GM08714 (cell line): ENCODE measurements around the gene SPRYD3.
"Not testable (repeated sequence)": the region's sequence is repeated elsewhere in the genome, so short reads cannot be mapped to it uniquely, and the experiment has no call there.

Source experiments
- H3K4me3 ChIP-seq: fragments of 200-500 bp; sonication (Bioruptor generic); 2 replicates; pipeline ENCODE4 v1.5.1; 2014; ENCODE audit warnings: mild to moderate bottlenecking, low read length, inconsistent platforms
- ZNF274 ChIP-seq: IDR thresholded peaks from 2 replicates; pipeline ENCODE4 v1.6.1; 2012; ENCODE audit warnings: mild to moderate bottlenecking, low read depth, low read length

SPRYD3 gene

DNA sequence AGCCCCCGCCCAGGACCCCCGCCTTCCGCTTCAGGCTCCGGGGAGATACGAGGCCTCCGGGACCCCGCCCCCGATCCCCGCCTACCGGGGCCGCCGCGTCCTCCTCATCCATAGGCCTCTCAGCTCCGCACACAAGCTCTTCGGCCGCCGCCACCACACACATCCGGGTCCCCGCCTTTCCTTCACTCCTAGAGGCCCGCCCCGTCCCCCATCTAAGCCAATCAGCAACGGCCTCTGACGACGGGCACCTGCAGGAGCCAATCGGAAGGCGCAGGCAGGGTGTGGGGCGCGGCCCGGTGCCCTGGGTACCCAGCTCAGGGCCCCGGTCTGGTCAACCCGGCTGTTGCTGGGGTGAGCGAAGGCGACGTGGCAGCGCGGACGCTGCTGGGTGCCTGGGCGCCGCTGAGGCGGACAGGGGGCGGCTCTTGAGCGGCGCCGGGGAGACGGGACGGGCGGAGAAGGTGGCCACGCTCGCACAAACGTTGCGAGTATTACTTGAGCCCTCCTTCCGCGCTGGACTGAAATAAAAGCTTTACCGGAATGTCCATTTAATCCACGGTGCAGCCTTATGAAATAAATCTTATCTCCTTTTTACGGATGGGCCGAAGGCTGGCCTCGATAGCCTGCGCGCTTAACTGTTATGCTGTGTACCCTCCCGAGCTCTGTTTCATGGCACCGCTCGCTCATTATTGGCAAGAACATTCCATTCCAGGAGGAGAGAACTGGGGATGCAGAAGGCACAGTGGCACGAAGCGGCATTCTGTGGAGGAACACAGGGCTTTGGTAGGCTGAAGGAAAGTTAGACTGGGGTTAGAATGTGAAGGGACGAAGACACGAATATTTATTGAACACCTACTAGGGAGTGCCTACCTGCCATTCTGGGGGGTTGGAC is at the start of gene SPRYD3:
SPRYD3 (minus strand) TSS at position 165 of the 892 bp plus-strand sequence; CDS start at position 108, 57 bp downstream.
- H3K4me3 ChIP-seq = peak within 1 kb of the TSS; percentile 75
- no peak for TF ChIP-seq ZNF274

GRCh38 chr12:53127169-53127568 is 48.0 kb upstream of the SPRYD3 start:
- no peak for TF ChIP-seq ZNF274
- no peak overlapping the region for H3K4me3 ChIP-seq

- TF ChIP-seq ZNF274 = no peak
- H3K4me3 ChIP-seq = no peak overlapping the region
Measured at GRCh38 chr12:53124352-53124723, 45.1 kb upstream of the SPRYD3 start.

DNA sequence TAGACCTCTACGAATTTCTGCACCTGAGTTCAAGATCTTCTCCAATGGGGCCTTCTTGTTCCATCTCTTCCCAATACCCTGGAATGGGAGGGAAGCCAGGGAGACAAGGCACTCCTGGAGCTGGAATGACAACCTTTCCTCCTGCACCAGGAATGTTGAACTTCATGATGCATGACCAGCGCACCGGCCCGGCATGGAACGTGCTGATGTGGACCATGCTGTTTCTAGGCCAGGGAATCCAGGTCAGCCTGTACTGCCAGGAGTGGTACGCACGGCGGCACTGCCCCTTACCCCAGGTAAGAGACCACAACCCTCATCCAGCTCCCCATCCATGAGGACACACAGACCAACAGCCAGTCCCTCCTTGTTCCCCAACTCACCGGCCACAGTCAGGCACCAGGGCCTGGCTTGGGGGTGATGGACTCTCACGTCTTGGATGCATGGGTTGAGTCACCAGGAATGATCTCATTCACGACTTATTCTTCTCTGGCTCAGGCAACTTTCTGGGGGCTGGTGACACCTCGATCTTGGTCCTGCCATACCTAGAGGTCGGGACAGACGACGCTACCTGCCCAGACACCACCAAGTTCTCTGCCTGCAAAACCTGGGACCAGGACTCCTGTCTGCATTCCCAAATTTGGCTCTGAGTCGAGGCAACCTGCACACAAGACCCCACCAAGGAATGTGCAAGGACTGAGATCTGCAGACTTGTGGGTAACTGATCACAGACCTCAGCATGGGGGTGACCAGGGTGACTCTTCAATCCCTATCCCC is 44.6 kb upstream of the SPRYD3 start:
- no peak overlapping the region for H3K4me3 ChIP-seq
- TF ChIP-seq ZNF274 = no peak

DNA sequence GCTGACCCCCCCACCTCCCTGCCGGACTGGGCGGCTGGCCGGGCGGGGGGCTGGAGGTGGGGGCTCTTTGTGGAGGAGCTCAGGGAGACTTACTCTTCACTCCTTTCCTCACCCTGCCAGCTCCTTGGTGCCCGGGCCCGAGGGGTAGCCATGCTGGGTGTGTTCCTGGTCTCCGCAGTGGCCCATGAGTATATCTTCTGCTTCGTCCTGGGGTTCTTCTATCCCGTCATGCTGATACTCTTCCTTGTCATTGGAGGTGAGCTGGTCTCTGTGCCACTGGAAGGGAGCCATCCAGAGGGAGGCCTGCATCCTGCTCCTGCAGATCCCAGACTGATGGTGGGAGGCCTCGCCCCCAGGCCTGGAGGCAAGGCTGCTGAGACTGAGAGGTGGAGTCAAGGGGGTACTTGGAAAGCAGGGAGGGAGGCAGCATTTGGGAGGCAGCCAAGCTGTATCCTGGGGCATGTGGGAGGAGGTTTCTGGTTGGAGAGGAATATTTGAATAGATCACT is 43.8 kb upstream of the SPRYD3 start:
- no peak for TF ChIP-seq ZNF274
- H3K4me3 ChIP-seq = no peak overlapping the region

- no peak for TF ChIP-seq ZNF274
- no peak overlapping the region for H3K4me3 ChIP-seq
Measured at GRCh38 chr12:53120685-53121525, 41.7 kb upstream of the SPRYD3 start.

DNA sequence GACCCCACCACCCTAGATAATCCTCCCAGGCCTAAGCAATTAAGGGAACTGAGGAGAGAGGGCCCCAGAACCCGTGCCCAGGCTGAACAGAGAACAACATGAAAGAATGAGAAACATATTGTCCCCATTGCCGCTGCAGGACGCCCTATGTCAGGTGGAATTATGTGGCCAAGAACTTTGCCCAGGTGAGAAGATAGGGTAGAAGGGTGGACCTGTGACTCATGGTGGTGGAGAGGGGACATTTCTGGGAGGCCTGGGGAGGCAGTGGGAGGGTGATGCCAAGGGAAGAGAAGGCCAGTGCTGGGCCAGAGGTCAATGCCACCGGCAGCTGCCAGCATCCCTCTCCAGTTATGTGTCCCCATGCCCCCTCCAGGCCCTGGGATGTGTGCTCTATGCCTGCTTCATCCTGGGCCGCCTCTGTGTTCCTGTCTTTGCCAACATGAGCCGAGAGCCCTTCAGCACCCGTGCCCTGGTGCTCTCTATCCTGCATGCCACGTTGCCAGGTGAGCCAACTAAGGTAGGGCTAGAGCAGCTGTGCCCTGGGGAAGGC is 39.6 kb upstream of the SPRYD3 start:
- TF ChIP-seq ZNF274 = no peak
- no peak overlapping the region for H3K4me3 ChIP-seq

- no peak for TF ChIP-seq ZNF274
Measured at GRCh38 chr12:53115891-53116648, 36.9 kb upstream of the SPRYD3 start.

DNA sequence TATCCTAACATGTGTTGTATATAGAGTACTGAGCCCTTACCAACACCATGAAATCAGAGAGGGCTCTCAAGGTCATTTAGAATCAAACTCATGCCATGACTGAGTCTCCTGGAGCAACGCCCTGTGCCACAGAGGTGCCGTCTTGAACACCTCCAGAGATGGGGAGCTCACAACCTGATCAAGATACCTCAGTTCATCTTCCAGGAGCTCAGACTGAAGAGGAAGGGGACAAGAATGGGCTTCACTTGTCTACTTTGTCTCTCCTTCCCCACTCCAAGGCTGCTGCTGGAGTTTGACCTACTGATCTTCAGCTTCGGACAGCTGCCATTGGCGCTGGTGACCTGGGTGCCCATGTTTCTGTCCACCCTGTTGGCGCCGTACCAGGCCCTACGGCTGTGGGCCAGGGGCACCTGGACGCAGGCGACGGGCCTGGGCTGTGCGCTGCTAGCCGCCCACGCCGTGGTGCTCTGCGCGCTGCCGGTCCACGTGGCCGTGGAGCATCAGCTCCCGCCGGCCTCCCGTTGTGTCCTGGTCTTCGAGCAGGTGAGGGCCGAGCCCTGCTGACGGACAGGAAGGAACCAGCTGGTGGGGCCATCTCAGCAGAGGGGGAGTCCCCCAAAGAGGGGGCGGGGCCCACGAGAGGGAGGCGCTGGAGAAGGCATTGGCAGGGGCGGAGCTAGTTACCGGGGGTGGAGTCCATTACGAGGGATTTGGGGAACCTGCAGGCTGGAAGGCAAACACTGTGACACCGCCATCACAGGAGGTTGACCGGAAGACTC is 36.1 kb upstream of the SPRYD3 start:
- no peak for TF ChIP-seq ZNF274
- no peak overlapping the region for H3K4me3 ChIP-seq

More at GRCh38 chr12:53115891-53116648, 36.9 kb upstream of the SPRYD3 start:
- H3K4me3 ChIP-seq = no peak overlapping the region

DNA sequence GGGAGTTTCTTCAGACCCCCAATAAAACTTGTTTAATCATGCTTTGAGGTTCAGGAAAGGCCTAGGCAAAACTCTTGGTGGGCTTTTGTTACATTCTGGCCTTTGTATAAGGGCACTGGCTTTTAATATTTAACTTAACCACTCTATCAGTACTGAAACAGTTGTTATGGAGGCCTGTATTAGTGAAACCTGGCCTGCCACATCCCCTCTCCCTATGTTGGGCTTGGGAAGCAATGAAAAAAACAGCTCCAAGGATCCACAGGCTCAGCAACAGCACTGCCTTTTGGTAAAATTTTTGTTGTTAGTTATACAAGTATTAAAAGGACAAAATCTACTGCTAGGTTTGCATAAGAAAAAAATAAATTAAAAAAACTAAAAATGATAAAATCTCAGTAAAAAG is 34.8 kb upstream of the SPRYD3 start:
- TF ChIP-seq ZNF274 = no peak
- H3K4me3 ChIP-seq = no peak overlapping the region; the same call in 1 of the 2 replicates

- TF ChIP-seq ZNF274 = no peak
- H3K4me3 ChIP-seq = peak overlapping the region; percentile 8; the same call in 1 of the 2 replicates
Measured at GRCh38 chr12:53113136-53113705, 34.0 kb upstream of the SPRYD3 start.

GRCh38 chr12:53112431-53112830 is 33.2 kb upstream of the SPRYD3 start:
- not testable (repeated sequence) for H3K4me3 ChIP-seq
